ENCODE measurements around the gene CARD10. TPM values are rescaled to one million over a fixed set of nuclear protein-coding genes. Genes with fewer than 3 reads are reported as not detected.

The CARD10 gene, protein sequence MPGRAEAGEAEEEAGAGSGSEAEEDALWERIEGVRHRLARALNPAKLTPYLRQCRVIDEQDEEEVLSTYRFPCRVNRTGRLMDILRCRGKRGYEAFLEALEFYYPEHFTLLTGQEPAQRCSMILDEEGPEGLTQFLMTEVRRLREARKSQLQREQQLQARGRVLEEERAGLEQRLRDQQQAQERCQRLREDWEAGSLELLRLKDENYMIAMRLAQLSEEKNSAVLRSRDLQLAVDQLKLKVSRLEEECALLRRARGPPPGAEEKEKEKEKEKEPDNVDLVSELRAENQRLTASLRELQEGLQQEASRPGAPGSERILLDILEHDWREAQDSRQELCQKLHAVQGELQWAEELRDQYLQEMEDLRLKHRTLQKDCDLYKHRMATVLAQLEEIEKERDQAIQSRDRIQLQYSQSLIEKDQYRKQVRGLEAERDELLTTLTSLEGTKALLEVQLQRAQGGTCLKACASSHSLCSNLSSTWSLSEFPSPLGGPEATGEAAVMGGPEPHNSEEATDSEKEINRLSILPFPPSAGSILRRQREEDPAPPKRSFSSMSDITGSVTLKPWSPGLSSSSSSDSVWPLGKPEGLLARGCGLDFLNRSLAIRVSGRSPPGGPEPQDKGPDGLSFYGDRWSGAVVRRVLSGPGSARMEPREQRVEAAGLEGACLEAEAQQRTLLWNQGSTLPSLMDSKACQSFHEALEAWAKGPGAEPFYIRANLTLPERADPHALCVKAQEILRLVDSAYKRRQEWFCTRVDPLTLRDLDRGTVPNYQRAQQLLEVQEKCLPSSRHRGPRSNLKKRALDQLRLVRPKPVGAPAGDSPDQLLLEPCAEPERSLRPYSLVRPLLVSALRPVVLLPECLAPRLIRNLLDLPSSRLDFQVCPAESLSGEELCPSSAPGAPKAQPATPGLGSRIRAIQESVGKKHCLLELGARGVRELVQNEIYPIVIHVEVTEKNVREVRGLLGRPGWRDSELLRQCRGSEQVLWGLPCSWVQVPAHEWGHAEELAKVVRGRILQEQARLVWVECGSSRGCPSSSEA
- 2.8 and 3.6 TPM in 2 replicates for total RNA-seq

DNA sequence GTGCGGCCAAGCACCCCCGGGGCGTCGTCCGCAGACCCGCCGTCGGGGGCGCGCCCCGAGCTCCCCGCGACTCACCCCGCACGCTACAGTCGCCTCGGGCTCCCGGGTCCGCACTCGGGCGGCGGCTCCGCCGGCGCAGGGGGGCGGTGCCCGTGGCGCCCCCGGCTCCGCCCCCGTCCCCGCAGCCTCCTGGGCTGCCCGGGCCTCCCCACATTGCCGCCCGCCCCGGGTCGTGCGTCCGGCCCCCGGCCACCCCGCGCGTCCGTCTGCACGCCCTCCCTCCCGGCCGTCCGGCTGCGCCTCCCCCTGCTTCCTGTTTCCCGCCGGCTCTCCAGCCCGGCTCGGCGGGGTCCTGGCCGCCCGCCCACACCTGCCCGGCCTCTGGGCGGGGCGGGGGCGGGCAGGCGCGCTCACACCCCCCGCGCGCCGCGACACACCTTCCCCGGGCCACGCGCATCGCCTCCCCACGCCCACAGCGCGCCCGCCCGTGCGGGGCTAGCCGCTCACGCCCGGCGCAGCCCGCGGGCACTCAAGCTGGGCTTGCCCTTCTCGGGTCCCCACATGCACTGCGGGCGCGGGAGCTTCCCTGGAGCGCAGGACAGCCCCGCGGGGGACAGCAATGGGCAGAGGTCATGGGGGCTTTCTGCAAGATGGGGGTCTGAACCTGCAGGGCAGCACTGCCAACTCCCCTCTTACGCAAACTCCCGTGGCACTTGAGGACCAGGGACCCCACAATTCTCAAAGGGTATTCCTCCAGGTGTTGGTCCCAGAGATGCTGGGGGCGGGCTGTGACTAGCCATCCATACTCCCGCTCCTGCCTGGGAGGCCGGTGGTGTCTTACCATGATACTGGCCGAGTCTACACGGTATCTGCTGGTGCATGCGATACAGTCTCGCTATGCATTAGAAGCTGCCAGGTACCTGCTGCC lies at the start of gene CARD10:
CARD10 (minus strand) TSS at position 148 of the 928 bp plus-strand sequence. CDS start 215 bp downstream, outside the sequence.

DNA sequence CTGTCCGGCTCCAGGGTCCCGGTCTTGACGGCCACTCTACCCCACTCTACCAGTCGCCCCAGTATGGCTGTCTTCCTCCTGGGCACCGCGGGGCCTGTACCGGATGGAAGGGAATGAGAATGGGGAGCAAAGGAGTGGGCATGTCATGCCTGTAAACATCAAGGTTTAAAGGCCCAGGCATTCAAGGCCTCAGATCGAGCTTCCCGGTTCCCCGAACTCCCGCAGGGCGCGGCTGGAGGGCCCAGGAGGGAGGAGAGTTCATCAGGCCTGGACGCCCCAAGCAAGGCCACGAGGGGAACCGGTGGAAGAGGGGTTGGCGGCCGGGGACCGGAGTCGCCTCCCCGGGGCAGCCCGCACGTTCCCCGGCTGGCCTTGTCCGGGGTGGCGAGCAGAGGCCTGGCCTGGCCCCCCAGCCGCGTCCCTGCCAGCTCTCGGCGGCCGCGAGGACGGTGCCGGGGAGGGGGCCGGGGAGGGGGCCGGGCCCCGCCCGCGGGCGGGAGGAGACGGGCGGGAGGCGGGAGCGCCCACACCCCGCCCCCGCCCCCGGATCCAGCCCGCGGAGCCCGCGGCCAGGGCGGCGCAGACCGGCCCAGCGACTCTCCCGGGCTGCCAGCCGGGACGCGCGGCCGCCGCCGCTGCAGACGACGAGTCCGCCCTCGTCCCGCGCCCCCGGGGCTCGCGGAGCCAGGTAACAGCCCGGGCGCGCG lies 40.8 kb upstream of the CARD10 start, which contains the start of gene CDC42EP1:
CDC42EP1 (plus strand) TSS at position 580 of the 707 bp plus-strand sequence. CDS start 5,870 bp downstream, outside the sequence.

DNA sequence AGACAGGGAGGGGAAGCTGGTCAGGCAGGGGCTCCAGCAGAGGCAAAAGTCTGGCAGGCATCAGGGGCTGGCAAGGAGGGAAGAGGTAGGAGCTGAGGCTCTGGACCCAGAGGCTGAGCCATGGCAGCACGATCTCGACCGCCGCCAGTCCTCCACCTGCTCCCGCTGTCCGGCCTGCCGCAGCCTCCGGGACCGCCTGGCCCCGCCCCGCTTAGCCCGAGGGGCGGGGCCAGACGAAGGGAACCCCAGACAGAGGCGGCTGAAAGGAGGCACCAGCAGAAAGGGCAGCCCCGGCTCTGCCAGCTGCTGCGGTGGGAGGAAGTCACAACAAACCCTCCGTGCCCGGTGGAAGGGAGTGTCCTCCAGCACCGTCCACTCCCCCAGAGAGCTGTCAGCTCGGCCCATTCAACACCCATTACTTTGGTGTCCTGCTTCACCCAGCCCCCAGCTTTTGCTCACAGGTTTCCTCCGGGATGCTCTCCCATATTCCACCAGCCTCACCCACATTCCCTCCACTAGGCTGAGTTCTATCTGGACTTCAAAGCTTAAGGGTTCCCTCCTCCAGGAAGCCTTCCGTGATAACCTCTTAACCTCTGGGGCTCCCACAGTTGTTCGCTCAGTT lies 32.9 kb downstream of the CARD10 start, which contains the start of gene MFNG:
MFNG (minus strand) TSS at position 161 of the 622 bp plus-strand sequence. CDS start 207 bp downstream, outside the sequence.

Other genes with a start within 250 kb of the CARD10 start
- gene CYTH4, start 236.9 kb downstream of the CARD10 start, total RNA-seq, result under 0.01 and 0.28 TPM in 2 replicates
- gene ELFN2, start 91.9 kb downstream of the CARD10 start, total RNA-seq, result under 0.01 TPM in 1 of 2 replicates, not detected in the other
- 0.28 and 0.58 TPM in 2 replicates for gene MFNG, start 33.0 kb downstream of the CARD10 start, total RNA-seq
- gene CDC42EP1, start 41.1 kb upstream of the CARD10 start, total RNA-seq, result 9.6 and 9.8 TPM in 2 replicates
- gene LGALS2, start 60.7 kb upstream of the CARD10 start, total RNA-seq, result not detected in 2 replicates
- 38.6 and 46.0 TPM in 2 replicates for gene GGA1, start 89.4 kb upstream of the CARD10 start, total RNA-seq
- gene SH3BP1, start 120.3 kb upstream of the CARD10 start, total RNA-seq, result 7.9 and 11.3 TPM in 2 replicates
- gene PDXP, start 139.3 kb upstream of the CARD10 start, total RNA-seq, result 14.4 and 21.7 TPM in 2 replicates
- 4,598 and 6,022 TPM in 2 replicates for gene LGALS1, start 156.2 kb upstream of the CARD10 start, total RNA-seq
- 8.7 and 33.9 TPM in 2 replicates for gene NOL12, start 166.9 kb upstream of the CARD10 start, total RNA-seq
- 114 and 155 TPM in 2 replicates for gene TRIOBP, start 177.6 kb upstream of the CARD10 start, total RNA-seq

Data from regular cardiac myocyte (primary cell).